Cardiac muscle cell (in vitro differentiated cells and primary cell): ENCODE data around the gene RBMS1. TPM values are rescaled to one million over a fixed set of nuclear protein-coding genes. Genes with fewer than 3 reads are reported as not detected.
"Not testable (repeated sequence)": the region's sequence is repeated elsewhere in the genome, so short reads cannot be mapped to it uniquely, and the experiment has no call there.

Experiments used
- DNase-seq, 2 donors: peaks; one replicate each; pipeline versions ENCODE4 v3.0.0 to v3.0.0-alpha.2; 2010 to 2017; ENCODE audit warnings: low read depth in 1 of 2, low spot score in 1 of 2
- H3K27ac ChIP-seq: fragments of 200-600 bp; sonication (generic); 2 replicates; pipeline ENCODE4 v1.5.1; 2016
- H3K27me3 ChIP-seq: fragments of 200-600 bp; sonication (generic); 2 replicates; pipeline ENCODE4 v1.6.0; 2016; ENCODE audit warnings: control low read depth
- H3K36me3 ChIP-seq: fragments of 200-600 bp; sonication (generic); 2 replicates; pipeline ENCODE4 v1.5.1; 2016; ENCODE audit warnings: control low read depth
- H3K4me1 ChIP-seq: fragments of 200-600 bp; sonication (generic); 2 replicates; pipeline ENCODE4 v1.8.1; 2017; ENCODE audit warnings: low read depth, mild to moderate bottlenecking, mixed run types
- H3K4me3 ChIP-seq: fragments of 200-600 bp; sonication (generic); 2 replicates; pipeline ENCODE4 v1.5.1; 2016; ENCODE audit warnings: mild to moderate bottlenecking
- H3K9me3 ChIP-seq: fragments of 200-600 bp; sonication (generic); 2 replicates; pipeline ENCODE4 v1.5.1; 2017; ENCODE audit warnings: low read depth, mild to moderate bottlenecking, control low read depth
- polyA plus RNA-seq: library from polyadenylated mRNA; unstranded; fragments of >200 nt; fragmentation: Nextera tagmentation; extraction: Ambion mirVana; gene quantifications from 2 replicates; pipeline ENCODE4 v1.2.1, GENCODE V29; 2016
- total RNA-seq: library from RNA; depleted of rRNA; stranded (reverse); fragments of >200 nt; gene quantifications from 2 replicates; pipeline ENCODE4 v1.2.3, GENCODE V29; 2016
- TF ChIP-seq, protein P1 (sequence below): IDR thresholded peaks from 2 replicates; pipeline ENCODE4 v1.5.1; 2012; ENCODE audit warnings: low read depth, mild to moderate bottlenecking, low read length

The RBMS1 gene
- total and polyA plus RNA-seq, 2 experiments from 2014 or later = 89.5 to 99.9 TPM

DNA sequence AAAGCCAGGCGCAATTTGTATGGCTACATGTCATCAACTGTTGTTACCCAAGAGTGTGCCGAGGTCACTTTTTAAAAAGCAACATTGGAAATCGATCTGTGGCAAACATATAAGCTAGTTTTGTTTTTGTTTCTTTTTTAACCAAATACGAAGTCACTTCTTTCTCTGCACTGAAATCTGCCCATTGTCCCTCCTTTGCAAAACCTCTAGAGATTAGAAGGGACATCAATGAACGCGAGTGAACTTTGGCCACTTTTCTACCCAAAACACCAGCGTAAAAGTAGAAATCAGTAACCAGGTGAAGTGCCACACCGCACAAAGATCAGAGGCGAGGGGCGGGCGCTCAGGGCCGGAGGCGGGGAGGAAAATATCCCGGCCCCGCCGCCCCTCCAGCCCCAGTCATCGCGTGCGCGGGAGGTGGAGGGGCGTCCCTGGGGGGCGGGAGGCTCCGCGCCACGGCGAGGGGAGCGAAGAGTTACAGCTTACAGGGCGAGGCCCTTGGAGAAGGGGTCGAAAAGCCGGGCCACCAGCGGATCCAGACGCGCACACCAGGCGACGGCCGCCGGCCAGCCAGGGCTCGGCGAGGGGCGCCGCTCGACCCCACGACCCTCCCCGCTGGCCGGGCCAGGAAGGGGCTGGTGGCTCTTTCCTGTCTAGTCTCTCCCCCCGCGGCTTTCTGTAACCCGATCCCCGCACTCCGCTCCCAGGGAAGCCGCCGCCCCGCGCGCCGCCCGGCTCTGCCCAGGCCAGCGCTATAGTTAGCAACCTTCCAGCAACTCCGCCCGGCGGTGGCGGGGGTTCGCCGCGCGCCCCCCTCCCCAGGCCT, 993 bp downstream of the RBMS1 start:
- H3K4me3 ChIP-seq = peak overlapping the region; percentile 97
- no peaks in the 10 kb centered on the region for H3K9me3 ChIP-seq
- no peaks in the 10 kb centered on the region for H3K36me3 ChIP-seq
- peak; percentile 80 to 95 for DNase-seq
- no peaks in the 10 kb centered on the region for H3K27me3 ChIP-seq
- H3K27ac ChIP-seq = peak overlapping the region; percentile 94
- H3K4me1 ChIP-seq = peaks cover 18% of the 10 kb centered on the region
- TF ChIP-seq, protein P1, sequence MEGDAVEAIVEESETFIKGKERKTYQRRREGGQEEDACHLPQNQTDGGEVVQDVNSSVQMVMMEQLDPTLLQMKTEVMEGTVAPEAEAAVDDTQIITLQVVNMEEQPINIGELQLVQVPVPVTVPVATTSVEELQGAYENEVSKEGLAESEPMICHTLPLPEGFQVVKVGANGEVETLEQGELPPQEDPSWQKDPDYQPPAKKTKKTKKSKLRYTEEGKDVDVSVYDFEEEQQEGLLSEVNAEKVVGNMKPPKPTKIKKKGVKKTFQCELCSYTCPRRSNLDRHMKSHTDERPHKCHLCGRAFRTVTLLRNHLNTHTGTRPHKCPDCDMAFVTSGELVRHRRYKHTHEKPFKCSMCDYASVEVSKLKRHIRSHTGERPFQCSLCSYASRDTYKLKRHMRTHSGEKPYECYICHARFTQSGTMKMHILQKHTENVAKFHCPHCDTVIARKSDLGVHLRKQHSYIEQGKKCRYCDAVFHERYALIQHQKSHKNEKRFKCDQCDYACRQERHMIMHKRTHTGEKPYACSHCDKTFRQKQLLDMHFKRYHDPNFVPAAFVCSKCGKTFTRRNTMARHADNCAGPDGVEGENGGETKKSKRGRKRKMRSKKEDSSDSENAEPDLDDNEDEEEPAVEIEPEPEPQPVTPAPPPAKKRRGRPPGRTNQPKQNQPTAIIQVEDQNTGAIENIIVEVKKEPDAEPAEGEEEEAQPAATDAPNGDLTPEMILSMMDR = no peak

DNA sequence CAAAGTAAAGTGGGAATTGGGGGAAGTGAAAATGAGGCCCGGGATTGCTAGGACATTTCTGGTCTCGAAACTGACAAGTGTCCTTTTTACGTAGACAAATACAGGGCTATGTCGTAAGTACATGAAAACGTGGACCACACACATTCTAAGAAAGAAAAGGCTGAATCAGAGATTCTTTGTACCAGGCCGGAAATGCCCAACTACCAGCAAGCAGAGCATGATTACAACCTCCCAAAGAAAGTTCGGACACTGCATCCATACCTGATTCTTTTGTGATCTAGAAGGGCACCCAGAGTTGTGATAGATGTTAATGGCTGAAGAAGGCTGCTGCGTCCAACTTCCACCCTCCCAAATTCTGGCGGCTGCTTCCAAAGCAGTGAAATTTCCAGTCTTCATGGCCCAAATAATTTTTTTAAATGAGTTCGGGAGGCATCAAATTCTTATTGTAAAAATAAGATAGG, 1.7 kb downstream of the RBMS1 start:
- peak overlapping the region; percentile 94 for H3K27ac ChIP-seq
- DNase-seq = peak in 1 of 2 donors; percentile 80
- no peaks in the 10 kb centered on the region for H3K36me3 ChIP-seq
- TF ChIP-seq, protein P1 = no peak
- peaks cover 18% of the 10 kb centered on the region for H3K4me1 ChIP-seq
- H3K9me3 ChIP-seq = no peaks in the 10 kb centered on the region
- no peaks in the 10 kb centered on the region for H3K27me3 ChIP-seq
- peak overlapping the region; percentile 97 for H3K4me3 ChIP-seq

DNA sequence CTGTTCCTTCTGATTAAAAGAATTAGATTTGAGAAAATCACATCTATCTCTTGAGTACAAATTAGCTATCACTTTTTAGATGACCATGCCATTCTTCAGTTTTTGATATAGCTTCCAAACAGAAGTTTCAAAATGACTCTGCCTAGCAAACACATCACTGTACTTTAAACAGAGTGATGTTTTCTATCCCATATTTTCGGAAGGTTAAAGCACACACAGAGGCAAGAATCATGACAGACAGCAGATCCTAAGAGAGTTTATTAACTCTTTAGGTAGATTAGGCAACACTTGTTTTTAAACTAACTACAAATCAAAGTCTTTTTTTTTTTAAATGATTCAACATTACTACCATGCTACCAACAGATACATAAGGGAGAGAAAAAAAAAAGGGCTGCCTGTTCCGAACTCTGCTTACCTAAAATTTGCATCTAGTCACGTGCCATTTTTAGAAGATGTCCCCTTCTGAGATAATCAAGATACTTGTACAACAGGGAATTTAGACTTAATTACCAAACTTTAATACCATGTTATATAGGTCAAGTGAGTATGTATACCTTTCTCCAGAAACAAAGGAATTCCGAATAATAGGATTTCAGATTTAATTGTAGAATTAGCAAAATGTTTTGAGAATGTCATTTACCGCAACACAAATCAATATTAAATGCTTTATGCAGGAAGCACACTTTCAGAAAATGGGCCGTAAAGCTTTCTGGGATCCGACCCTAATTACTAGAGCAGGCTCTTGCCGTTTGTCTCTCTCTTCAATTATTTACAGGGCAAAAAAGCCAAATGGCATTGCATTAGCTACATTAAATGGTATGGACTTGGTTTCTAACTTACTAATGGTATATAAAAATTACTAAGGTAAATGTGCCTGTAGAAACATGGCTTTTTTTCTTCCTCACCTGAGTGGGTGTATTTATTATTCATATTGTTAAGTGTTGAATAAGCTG, 2.6 kb downstream of the RBMS1 start:
- no peak for DNase-seq
- H3K36me3 ChIP-seq = no peaks in the 10 kb centered on the region

DNA sequence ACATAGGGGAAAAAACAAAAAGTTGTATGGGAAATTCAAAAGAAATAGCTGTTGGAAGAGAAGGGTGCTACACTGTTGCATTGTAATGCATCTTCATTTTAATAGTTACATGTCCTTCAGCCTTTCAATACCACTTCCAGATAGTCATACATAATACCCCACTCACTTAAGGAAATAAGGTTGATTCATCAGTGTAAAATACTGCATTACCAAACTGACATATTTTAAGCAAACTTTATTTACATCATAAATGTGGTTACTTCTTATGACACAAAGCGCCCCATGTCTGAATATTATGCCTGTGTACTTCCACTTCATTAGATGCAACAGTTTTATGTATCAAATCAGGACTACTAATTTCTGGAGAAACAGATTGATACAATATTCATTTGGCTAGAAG, 4.5 kb downstream of the RBMS1 start:
- no peaks in the 10 kb centered on the region for H3K27me3 ChIP-seq
- no peak overlapping the region for H3K27ac ChIP-seq
- no peaks in the 10 kb centered on the region for H3K36me3 ChIP-seq
- H3K4me3 ChIP-seq = no peak overlapping the region
- H3K9me3 ChIP-seq = no peaks in the 10 kb centered on the region
- no peak for DNase-seq
- H3K4me1 ChIP-seq = peaks cover 11% of the 10 kb centered on the region
- TF ChIP-seq, protein P1 = no peak

More for the DNA sequence above, 2.6 kb downstream of the RBMS1 start:
- Histone ChIP-seq H3K9me3 (no peaks in the 10 kb centered on the region), H3K27ac (peak overlapping the region; percentile 94), H3K27me3 (no peaks in the 10 kb centered on the region), H3K4me3 (peak overlapping the region; percentile 97), H3K4me1 (peaks cover 18% of the 10 kb centered on the region)
- TF ChIP-seq, protein P1 = no peak

DNA sequence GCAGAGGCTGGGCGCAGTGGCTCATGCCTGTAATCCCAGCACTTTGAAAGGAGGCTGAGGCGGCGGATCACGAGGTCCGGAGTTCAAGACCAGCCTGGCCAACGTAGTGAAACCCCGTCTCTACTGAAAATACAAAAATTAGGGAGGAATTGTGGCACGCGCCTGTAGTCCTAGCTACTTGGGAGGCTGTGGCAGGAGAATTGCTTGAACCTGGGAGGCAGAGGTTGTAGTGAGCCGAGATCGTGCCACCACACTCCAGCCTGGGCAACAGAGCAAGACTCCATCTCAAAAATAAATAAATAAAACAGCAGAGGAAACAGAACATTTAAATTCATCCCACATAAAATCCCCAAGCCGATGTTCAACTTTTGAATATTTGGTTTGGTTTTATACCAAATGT, 5.3 kb downstream of the RBMS1 start:
- H3K36me3 ChIP-seq, H3K27ac ChIP-seq, H3K4me3 ChIP-seq, H3K9me3 ChIP-seq, H3K27me3 ChIP-seq, DNase-seq: not testable (repeated sequence)
- H3K4me1 ChIP-seq = peaks cover 11% of the 10 kb centered on the region
